ENCODE data around the gene SSBP4. TPM values are rescaled to one million over a fixed set of nuclear protein-coding genes. Genes with fewer than 3 reads are reported as not detected.

Gene SSBP4
- total RNA-seq, 2 experiments from 2014 or later = 140 to 153 TPM

DNA sequence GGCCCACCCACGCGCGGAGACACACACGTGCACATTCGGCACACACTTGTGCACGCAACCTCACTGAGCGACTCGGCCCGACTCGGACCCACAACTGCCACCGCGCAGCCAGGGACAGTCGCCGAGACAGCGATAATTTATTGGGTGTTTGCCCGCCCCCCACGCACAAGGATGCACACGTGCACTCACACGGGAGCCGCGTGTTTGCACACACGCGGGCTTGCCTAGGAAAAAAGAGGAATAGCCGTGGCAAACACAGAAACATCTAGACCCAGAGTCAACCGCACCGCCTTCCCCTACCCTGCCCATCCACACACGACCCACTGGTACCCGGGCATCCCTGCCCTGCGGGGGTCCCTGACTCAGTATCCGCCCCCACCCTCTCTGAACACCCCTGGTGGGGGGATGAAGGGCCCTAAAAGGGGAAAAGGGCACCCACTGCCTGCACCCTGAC, 1.1 kb upstream of the SSBP4 start:
- ChIA-PET CTCF (interaction anchor here (1.0 to 3.9 kb wide), 7 partner anchors 8 to 226 kb away, joined by 3 to 18 read pairs (median 6); no protein-coding TSS in a partner anchor), POLR2A (interaction anchor here (0.7 to 9.6 kb wide), 15 partner anchors 9 to 414 kb away, joined by 3 to 115 read pairs (median 5); partner anchors contain the start of genes JUND, LSM4 and UPF1)
- peak overlapping the region; percentile 74 for H3K4me3 Mint-ChIP-seq
- H3K27ac Mint-ChIP-seq = peak overlapping the region; percentile 86
- peaks cover 78% of the 10 kb centered on the region for H3K4me1 Mint-ChIP-seq
- H3K27me3 Mint-ChIP-seq = peaks cover 13% of the 10 kb centered on the region
- peaks cover 10% of the 10 kb centered on the region for H3K36me3 Mint-ChIP-seq (ENCODE audit: low read depth)
- DNase-seq = no peak
- H3K9me3 Mint-ChIP-seq = no peaks in the 10 kb centered on the region

DNA sequence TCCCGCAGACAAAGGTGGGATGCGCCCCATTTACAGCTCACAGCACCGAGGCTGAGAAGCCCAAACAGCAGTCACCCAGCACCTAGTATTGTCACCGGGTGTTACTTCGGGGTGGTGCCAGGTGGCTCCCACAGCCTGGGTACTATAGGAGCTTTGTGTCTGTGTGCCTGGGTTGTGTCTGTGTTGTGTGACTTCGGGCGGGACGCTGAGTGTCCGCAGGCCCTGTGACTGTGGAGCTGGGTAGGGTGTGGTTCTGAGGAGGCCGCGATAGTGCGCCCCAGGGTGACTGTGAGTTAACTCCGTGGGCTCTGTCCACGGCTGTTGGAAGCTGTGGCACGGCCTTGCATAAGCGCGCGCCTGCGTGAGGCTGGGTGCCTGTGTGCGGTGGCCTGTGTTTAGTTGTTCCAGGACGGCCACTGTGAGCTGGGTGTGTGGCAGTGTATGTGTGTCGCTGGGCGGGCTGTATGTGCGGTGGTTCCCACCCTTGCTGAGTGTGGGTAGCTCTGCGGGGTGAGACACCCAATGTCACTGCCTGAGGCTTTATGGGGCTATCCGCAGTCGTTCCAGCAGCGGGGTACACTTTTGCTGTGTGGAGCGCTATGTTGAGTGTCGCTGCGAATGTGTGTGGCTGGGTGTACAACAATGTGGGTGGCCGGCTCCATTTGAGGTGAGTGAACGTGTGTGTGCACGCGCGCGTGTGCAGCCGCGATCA, 559 bp upstream of the SSBP4 start:
- Mint-ChIP-seq H3K4me1 (peaks cover 83% of the 10 kb centered on the region), H3K9me3 (no peaks in the 10 kb centered on the region), H3K36me3 (ENCODE audit: low read depth) (peaks cover 13% of the 10 kb centered on the region), H3K27me3 (peaks cover 13% of the 10 kb centered on the region), H3K27ac (peak overlapping the region; percentile 86), H3K4me3 (peak overlapping the region; percentile 74)
- ChIA-PET CTCF (interaction anchor here (0.7 to 3.9 kb wide), 10 partner anchors 8 to 227 kb away, joined by 3 to 18 read pairs (median 6); partner anchors contain the start of gene LSM4), POLR2A (interaction anchor here (0.7 to 9.6 kb wide), 16 partner anchors 9 to 413 kb away, joined by 3 to 115 read pairs (median 5); partner anchors contain the start of genes JUND, LSM4 and UPF1)
- DNase-seq = peak; percentile 47

DNA sequence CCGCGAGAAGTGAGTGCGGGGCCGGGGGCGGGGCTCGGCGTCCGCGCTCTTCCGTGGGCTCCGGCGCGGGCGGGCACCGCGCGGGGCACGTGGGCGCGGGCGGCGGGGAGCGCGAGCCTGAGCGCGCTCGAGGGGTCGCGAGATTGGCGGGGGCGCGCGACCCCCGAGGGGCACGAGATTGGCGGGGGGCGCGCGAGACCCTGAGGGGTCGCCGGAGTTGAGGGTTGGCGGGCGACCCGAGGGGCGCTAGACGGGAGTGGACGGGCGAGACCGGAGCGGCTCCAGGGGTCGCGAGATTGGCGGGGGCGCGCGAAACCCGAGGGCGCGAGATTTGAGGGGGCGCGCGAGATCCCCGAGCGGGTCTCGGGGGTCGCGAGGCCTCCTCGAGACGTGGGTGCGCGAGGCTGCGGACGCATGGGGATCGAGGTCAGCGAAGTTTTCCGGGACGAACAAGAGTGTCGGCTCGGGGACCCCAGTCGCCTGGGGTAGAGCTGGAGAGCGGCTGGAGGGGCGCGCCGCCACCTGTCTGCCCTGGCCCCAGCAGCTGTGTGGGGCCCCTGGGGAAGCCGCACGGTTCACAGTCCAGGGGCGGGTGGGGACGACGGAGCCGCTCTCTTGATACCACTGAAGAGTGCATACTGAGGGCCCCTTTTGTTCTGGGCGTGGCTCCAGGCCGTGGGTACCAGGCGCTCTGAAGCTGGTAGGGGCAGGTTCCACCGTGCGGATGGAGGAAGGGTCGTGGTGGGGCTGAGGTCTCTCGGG, 682 bp downstream of the SSBP4 start:
- Mint-ChIP-seq H3K36me3 (ENCODE audit: low read depth) (peaks cover 15% of the 10 kb centered on the region), H3K27ac (peak overlapping the region; percentile 91), H3K4me3 (peak overlapping the region; percentile 94), H3K4me1 (peaks cover 84% of the 10 kb centered on the region), H3K27me3 (peaks cover 10% of the 10 kb centered on the region), H3K9me3 (no peaks in the 10 kb centered on the region)
- ChIA-PET CTCF (interaction anchor here (0.7 to 3.9 kb wide), 11 partner anchors 8 to 228 kb away, joined by 3 to 18 read pairs (median 6); partner anchors contain the start of gene JUND), POLR2A (interaction anchor here (0.7 to 9.6 kb wide), 15 partner anchors 8 to 412 kb away, joined by 3 to 115 read pairs (median 4); partner anchors contain the start of genes JUND, LSM4, UBA52 and UPF1)
- peak; percentile 68 for DNase-seq

DNA sequence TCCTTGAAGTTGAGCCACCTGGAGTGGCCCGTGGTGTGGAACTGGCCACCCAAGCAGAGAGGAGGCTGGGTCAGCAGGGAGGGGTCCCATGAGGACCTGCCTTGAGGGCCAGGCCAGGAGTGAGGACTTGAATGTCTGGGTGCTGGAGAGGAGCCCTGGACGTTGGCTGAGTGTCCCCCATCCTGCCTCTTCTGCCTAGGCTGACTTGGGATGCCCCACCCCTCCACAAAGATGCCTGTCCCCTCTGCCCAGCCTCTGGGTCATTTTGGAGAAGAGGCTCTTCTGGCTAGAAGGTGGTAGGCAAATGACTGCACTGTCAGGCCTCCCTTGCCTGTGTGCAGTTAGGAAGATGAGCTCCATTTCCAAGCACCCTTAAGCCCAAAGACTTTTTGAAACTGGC, 1.7 kb downstream of the SSBP4 start:
- Mint-ChIP-seq H3K9me3 (no peaks in the 10 kb centered on the region), H3K27me3 (peaks cover 8% of the 10 kb centered on the region), H3K27ac (peak overlapping the region; percentile 91), H3K36me3 (ENCODE audit: low read depth) (peaks cover 15% of the 10 kb centered on the region), H3K4me3 (peak overlapping the region; percentile 94), H3K4me1 (peaks cover 82% of the 10 kb centered on the region)
- POLR2A ChIA-PET = interaction anchor here (1.1 to 9.6 kb wide), 13 partner anchors 7 to 411 kb away, joined by 3 to 115 read pairs (median 5); partner anchors contain the start of genes JUND, LSM4, UBA52 and UPF1
- CTCF ChIA-PET = interaction anchor here (1.4 to 3.8 kb wide), 5 partner anchors 9 to 143 kb away, joined by 4 to 16 read pairs (median 6); no protein-coding TSS in a partner anchor
- DNase-seq = no peak

DNA sequence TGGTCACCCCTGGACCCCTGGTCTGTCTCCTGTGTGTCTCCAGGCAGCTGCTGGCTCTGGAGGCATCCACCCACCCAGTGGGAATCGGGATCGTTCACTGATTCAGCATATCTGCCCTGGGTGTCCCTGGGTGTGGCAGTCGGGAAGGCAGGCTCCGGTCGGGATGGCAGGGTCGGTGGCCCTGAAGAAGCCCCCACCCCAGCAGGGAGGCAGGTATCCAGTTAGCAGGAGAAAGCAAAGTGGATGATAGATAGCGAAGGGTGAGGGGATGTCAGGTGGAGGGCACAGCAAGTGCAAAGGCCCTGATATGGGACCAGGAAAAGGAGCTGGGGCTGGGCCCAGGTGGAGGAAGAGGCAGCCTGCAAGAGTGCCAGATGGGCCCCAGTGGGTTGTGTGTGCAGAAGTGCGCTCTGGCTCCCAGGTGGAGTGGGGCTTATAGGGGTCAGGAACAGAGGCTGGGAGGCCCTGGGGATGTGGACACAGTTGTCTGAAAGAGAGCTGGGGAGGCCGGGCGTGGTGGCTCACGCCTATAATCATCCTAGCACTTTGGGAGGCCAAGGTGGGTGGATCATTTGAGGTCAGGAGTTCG, 2.3 kb downstream of the SSBP4 start:
- peaks cover 15% of the 10 kb centered on the region for H3K36me3 Mint-ChIP-seq (ENCODE audit: low read depth)
- peak overlapping the region; percentile 94 for H3K4me3 Mint-ChIP-seq
- peaks cover 78% of the 10 kb centered on the region for H3K4me1 Mint-ChIP-seq
- no peak for DNase-seq
- H3K27me3 Mint-ChIP-seq = peaks cover 5% of the 10 kb centered on the region
- peak overlapping the region; percentile 91 for H3K27ac Mint-ChIP-seq
- ChIA-PET POLR2A (interaction anchor here (1.1 to 9.6 kb wide), 15 partner anchors 7 to 411 kb away, joined by 3 to 115 read pairs (median 5); partner anchors contain the start of genes JUND, UBA52 and UPF1), CTCF (interaction anchor here (1.0 to 2.3 kb wide), 7 partner anchors 10 to 143 kb away, joined by 3 to 10 read pairs (median 4); partner anchors contain the start of gene JUND)
- H3K9me3 Mint-ChIP-seq = no peaks in the 10 kb centered on the region

DNA sequence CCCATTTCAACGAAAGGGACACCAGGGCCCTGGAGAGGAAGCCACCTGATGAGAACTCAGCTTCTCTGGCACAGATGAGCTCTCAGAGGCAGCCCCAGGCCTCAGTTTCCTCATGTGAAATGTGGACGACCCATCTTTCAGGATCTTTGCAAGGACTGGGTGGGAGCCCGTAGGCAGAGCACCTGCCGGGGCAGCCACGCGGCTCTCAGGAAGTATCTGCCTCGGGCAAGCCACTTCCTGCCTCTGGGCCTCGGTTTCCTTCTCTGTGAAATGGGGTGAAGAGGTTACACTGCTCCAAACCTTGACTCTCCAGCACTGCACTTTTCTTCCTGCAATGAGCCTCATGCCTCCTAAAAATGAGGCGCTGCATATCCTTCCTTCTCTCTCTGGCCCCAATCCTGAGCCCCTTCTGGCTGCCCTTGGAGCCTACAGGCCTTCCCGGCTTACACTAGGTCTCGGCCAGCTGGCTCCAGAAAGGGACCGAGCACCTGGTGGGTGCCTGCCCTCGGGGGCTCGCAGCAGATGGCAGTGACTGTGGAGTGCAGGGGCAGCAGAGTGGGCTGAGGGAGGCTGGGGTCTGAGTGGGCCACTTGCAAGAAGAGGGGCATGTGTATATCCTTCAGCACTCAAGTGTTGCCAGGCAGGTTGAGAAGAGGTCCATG, 3.5 kb downstream of the SSBP4 start:
- peak overlapping the region; percentile 91 for H3K27ac Mint-ChIP-seq
- H3K27me3 Mint-ChIP-seq = no peaks in the 10 kb centered on the region
- H3K4me3 Mint-ChIP-seq = peak overlapping the region; percentile 94
- peaks cover 72% of the 10 kb centered on the region for H3K4me1 Mint-ChIP-seq
- no peaks in the 10 kb centered on the region for H3K9me3 Mint-ChIP-seq
- peak; percentile 73 for DNase-seq
- POLR2A ChIA-PET = interaction anchor here (0.9 to 9.6 kb wide), 8 partner anchors 8 to 218 kb away, joined by 3 to 115 read pairs (median 4); partner anchors contain the start of gene JUND
- CTCF ChIA-PET = interaction anchor here (1.0 to 2.3 kb wide), 4 partner anchors 34 to 144 kb away, joined by 3 to 10 read pairs (median 4); partner anchors contain the start of gene JUND
- peaks cover 15% of the 10 kb centered on the region for H3K36me3 Mint-ChIP-seq (ENCODE audit: low read depth)

DNA sequence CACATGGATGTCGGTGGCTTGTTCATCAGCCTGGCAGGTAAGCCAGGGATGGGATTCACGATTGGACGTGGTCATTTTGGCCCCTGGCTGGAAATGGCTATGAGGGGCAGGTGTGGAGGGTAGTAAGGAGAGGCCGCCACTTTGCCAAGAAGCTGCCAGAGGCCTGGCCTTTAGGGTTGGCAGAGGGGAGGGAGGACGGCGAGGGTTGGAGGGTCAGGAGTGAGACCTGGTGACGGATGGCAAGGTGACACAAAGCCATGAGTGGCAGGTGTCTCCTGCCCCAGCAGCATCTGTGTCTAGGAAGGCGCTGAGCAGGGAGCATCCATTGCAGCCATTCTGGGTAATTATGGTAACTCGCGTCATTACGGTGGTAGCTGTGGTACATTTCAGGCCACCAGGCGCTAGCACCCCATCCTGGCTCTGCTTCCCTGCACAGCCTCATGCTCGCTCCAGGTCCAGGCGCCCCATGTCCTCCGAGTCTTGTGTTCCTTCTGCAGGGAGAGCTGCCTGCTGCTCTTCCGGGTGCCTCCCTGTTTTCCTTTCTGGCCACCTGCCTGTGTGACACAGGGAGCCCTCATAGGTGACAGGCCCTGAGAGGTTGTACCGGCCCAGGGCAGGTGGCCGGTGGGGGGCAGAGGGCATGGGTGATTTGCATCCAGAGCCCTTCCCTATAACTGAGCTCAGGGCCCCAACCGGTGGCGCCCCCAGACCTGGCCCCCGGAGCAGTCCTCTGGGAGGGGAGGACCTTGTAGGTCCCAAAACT, 4.2 kb downstream of the SSBP4 start:
- DNase-seq = no peak
- POLR2A ChIA-PET = interaction anchor here (0.9 to 2.8 kb wide), 4 partner anchors 8 to 142 kb away, joined by 3 to 17 read pairs (median 6); partner anchors contain the start of gene JUND
- peak overlapping the region; percentile 91 for H3K27ac Mint-ChIP-seq
- H3K27me3 Mint-ChIP-seq = no peaks in the 10 kb centered on the region
- H3K9me3 Mint-ChIP-seq = no peaks in the 10 kb centered on the region
- H3K4me3 Mint-ChIP-seq = peak overlapping the region; percentile 94
- peaks cover 66% of the 10 kb centered on the region for H3K4me1 Mint-ChIP-seq
- H3K36me3 Mint-ChIP-seq (ENCODE audit: low read depth) = peaks cover 15% of the 10 kb centered on the region
- CTCF ChIA-PET = interaction anchor here (0.6 kb wide), 1 partner anchor 553 kb away, joined by 3 read pairs; no protein-coding TSS in a partner anchor

DNA sequence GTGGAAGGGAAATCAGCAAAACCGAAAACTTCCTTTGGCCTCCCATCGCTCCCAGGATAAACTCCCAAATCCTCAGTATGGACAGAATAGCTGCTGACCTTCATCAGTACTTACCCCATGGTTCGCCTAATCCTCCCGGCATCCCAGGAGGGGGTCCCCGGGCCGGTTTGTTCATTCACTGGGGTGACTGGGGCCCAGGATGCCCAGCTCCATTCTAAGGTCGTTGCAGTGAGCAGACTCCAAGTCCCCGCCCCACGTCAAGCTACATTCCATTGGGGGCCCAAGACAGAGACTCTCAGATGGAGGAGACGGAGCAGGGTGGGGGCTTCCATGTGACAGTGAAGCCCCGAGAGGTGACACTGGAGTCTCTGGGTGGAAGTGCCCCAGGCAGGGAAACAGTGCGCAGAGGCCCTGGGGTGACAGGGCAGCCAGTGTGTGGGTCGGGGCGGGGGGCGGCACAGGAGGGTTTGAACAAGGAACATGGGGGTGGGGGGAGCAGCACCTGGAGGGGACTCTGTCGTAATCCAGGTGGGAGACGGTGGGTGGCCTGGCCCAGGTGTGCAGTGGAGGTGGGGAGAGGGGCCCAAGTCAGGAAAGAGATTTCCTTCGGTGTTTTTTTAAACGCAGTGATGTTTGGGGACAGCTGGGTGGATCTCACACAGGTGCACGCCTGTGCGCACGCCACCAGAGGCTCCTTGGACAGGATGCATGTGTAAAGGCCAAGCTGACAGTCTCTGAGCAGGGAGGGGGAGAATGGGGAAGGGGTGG, 5.1 kb downstream of the SSBP4 start:
- Mint-ChIP-seq H3K27me3 (no peaks in the 10 kb centered on the region), H3K36me3 (ENCODE audit: low read depth) (peaks cover 15% of the 10 kb centered on the region), H3K9me3 (no peaks in the 10 kb centered on the region), H3K4me1 (peaks cover 64% of the 10 kb centered on the region), H3K27ac (no peak overlapping the region), H3K4me3 (no peak overlapping the region)
- ChIA-PET CTCF (interaction anchor here (0.6 kb wide), 1 partner anchor 554 kb away, joined by 3 read pairs; no protein-coding TSS in a partner anchor), POLR2A (interaction anchor here (2.8 kb wide), 2 partner anchors 7 to 12 kb away, joined by 10 to 17 read pairs; no protein-coding TSS in a partner anchor)
- DNase-seq = no peak

DNA sequence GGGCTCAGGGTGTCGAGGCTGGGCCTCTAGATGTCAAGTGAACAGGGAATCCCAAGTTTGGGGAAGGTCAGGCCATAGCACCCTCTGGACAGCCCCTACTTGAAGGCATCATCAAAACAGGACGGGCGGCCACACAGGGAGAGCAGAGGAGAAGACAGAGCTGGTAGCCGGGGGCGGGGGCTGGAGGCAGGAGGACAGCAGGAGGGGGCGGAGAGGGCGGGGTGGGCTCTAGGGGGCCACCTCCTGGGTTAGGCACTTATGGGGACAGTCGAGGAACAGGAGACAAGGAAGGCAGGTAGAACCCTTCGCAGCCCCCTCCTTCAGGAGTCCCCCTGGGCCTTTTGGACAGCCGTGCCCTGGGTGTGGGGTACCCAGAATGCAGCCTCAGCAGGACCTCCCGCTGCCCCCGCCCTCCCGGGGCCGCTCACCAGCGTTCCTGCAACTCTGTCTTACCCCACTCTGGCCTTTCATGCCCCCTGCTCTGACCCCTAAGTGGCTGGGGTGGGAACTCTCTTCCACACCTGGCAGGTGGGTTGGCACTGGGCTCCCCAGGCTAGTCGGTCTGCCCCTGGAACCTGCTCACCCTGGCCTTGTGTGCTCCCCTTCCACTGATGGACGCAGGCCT, 5.8 kb downstream of the SSBP4 start:
- no peaks in the 10 kb centered on the region for H3K27me3 Mint-ChIP-seq
- ChIA-PET CTCF (no interaction called here), POLR2A (no interaction called here)
- no peak for DNase-seq
- H3K27ac Mint-ChIP-seq = peak overlapping the region; percentile 23
- no peaks in the 10 kb centered on the region for H3K9me3 Mint-ChIP-seq
- H3K36me3 Mint-ChIP-seq (ENCODE audit: low read depth) = peaks cover 17% of the 10 kb centered on the region
- H3K4me1 Mint-ChIP-seq = peaks cover 71% of the 10 kb centered on the region
- no peak overlapping the region for H3K4me3 Mint-ChIP-seq
